OCI-LY7 (cell line): ENCODE measurements around the gene AGAP2. TPM values are rescaled to one million over a fixed set of nuclear protein-coding genes. Genes with fewer than 3 reads are reported as not detected.
A peak's percentile ranks its signal among the peaks of the same experiment; 100 is the strongest.

Experiments used
- BruUV-seq: library from RNA; stranded (reverse); fragments of 400-500 nt; replicated peaks from 2 replicates; lab custom pipeline; 2021; lab: Mats Ljungman, UMichigan
- CTCF ChIA-PET: fragments of 300-600 bp; sonication (Branson Sonifier 250); formaldehyde crosslinking; loops from one replicate; lab custom pipeline; 2022; ENCODE audit warnings: antibody characterized with exemption; ENCODE audit not compliant: unreplicated experiment; lab: Charles Lee
- POLR2A ChIA-PET: fragments of 300-600 bp; sonication (Branson Sonifier 250); formaldehyde crosslinking; loops from one replicate; lab custom pipeline; 2022; ENCODE audit warnings: antibody characterized with exemption; lab: Charles Lee
- DNase-seq: peaks from one replicate; pipeline ENCODE4 v3.0.0-alpha.2; 2015; ENCODE audit warnings: low spot score
- H2AFZ ChIP-seq: fragments of 200-600 bp; sonication (generic), shearing (Covaris generic); 2 replicates; pipeline ENCODE4 v1.6.1; 2014; ENCODE audit warnings: mild to moderate bottlenecking, antibody characterized with exemption, low read length, moderate library complexity
- H3K27ac ChIP-seq: fragments of 200-600 bp; sonication (generic); 2 replicates; pipeline ENCODE4 v1.5.1; 2014; ENCODE audit warnings: mixed run types, low read depth, mild to moderate bottlenecking, moderate library complexity, low read length, inconsistent platforms; ENCODE audit not compliant: poor library complexity, severe bottlenecking
- H3K36me3 ChIP-seq: fragments of 200-600 bp; sonication (generic); 2 replicates; pipeline ENCODE4 v1.6.1; 2014; ENCODE audit warnings: mild to moderate bottlenecking, antibody characterized with exemption, low read length, moderate library complexity, mixed read lengths; ENCODE audit not compliant: insufficient read depth
- H3K4me1 ChIP-seq: fragments of 200-600 bp; sonication (generic); 2 replicates; pipeline ENCODE4 v1.5.1; 2014; ENCODE audit warnings: mild to moderate bottlenecking, low read length; ENCODE audit not compliant: insufficient read depth, poor library complexity, severe bottlenecking
- H3K4me2 ChIP-seq: fragments of 200-600 bp; sonication (generic); 2 replicates; pipeline ENCODE4 v1.6.1; 2014; ENCODE audit warnings: mild to moderate bottlenecking, low read length
- H3K4me3 ChIP-seq: fragments of 200-600 bp; sonication (generic); 2 replicates; pipeline ENCODE4 v1.5.1; 2014; ENCODE audit warnings: mild to moderate bottlenecking, low read depth, low read length; ENCODE audit not compliant: poor library complexity, severe bottlenecking
- H3K79me2 ChIP-seq: fragments of 200-600 bp; sonication (generic); 2 replicates; pipeline ENCODE4 v1.6.1; 2016; ENCODE audit warnings: low read depth, mild to moderate bottlenecking, low read length, moderate library complexity, mixed read lengths; ENCODE audit not compliant: insufficient read depth
- H3K9me2 ChIP-seq: fragments of 200-600 bp; sonication (generic); 2 replicates; pipeline ENCODE4 v1.6.1; 2016; ENCODE audit warnings: mild to moderate bottlenecking, low read length, mixed read lengths; ENCODE audit not compliant: insufficient read depth
- H3K9me3 ChIP-seq: fragments of 200-600 bp; sonication (generic); 2 replicates; pipeline ENCODE4 v1.6.1; 2014; ENCODE audit warnings: mild to moderate bottlenecking, mixed run types, low read length, mixed read lengths
- H4K20me1 ChIP-seq: fragments of 200-600 bp; sonication (generic); 2 replicates; pipeline ENCODE4 v1.6.1; 2014; ENCODE audit warnings: mild to moderate bottlenecking, antibody characterized with exemption, low read length, moderate library complexity, mixed read lengths; ENCODE audit not compliant: insufficient read depth
- EZH2phosphoT487 ChIP-seq: fragments of 200-600 bp; sonication (generic); IDR thresholded peaks from 2 replicates; pipeline ENCODE4 v1.6.1; 2018; ENCODE audit warnings: low read depth, borderline replicate concordance, mild to moderate bottlenecking, mixed run types, antibody characterized with exemption, low read length, moderate library complexity, mixed read lengths
- intact Hi-C: fragments of 100-400 bp; cut with micrococcal nuclease; formaldehyde crosslinking; loops from one replicate; pipeline ENCODE4 v1.10.0; 2022; ENCODE audit not compliant: unreplicated experiment
- total RNA-seq, 2 experiments: library from RNA; depleted of rRNA in 1 of 2; stranded (reverse); fragments of >200 nt in 1 of 2; shearing (Covaris generic) in 1 of 2; gene quantifications; 2 replicates each; pipeline ENCODE4 v1.2.3, GENCODE V29; 2014 to 2022
- TF ChIP-seq, protein P1 (sequence below): fragments of 200-600 bp; sonication (generic); conservative IDR thresholded peaks from 2 replicates; pipeline ENCODE4 v1.5.1; 2014; ENCODE audit warnings: mild to moderate bottlenecking, antibody characterized with exemption, low read length, moderate library complexity, mixed read lengths

AGAP2 gene
- total RNA-seq, 2 experiments from 2014 or later, result 14.8 to 26.5 TPM

DNA sequence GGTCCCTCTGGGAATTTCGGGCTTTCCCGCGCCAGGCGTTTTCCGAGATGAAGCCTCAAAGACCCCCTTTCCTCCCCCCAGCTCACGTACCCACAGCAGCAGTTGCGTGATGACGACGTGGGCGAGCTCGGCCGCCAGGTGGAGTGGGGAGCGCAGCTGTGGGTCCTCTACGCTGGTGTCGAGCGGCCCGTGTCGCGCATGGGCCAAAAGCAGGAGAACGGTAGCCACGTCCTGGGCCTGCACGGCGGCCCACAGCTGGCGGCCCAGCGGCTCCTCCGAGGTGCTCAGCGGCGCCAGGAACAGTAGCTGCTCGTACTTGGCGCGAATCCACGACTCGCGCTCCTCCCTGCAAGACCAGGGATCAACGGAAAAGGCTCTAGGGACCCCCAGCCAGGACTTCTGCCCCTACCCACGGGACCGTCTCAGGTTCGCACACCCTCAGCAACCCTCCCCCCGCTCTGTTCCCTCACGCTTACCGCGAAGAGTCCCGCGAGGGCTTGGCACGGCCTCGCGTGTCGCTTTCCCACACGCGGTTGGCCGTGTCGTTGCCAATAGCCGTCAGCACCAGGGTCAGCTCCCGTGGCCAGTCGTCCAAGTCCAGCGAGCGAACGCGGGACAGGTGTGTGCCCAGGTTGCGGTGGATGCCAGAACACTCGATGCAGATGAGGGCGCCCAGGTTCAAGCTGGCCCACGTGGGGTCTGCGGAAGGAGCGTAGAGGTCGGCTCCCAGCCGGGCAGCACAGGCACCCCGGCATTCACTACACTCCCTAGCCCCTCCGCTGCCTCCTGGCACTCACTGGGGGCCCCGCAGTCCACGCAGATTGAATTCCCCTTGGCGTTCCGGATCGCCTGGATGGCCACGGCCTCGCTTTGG is 11.4 kb downstream of the AGAP2 start:
- Histone ChIP-seq H3K36me3 (peaks cover 51% of the 10 kb centered on the region), H3K27ac (no peak overlapping the region), H3K9me2 (no peaks in the 10 kb centered on the region), H3K79me2 (no peaks in the 10 kb centered on the region), H3K4me1 (peaks cover 8% of the 10 kb centered on the region), H3K4me3 (no peak overlapping the region), H3K4me2 (no peak overlapping the region), H4K20me1 (no peaks in the 10 kb centered on the region), H3K9me3 (no peaks in the 10 kb centered on the region), H2AFZ (no peak overlapping the region)
- DNase-seq, result no peak
- POLR2A ChIA-PET, result interaction anchor here (1.3 kb wide), 1 partner anchor 52 kb away, joined by 3 read pairs; no protein-coding TSS in a partner anchor
- CTCF ChIA-PET, result no interaction called here
- intact Hi-C loops, result no loop called here
- no TSS peak for BruUV-seq
- no peak for TF ChIP-seq EZH2phosphoT487
- TF ChIP-seq, protein P1, sequence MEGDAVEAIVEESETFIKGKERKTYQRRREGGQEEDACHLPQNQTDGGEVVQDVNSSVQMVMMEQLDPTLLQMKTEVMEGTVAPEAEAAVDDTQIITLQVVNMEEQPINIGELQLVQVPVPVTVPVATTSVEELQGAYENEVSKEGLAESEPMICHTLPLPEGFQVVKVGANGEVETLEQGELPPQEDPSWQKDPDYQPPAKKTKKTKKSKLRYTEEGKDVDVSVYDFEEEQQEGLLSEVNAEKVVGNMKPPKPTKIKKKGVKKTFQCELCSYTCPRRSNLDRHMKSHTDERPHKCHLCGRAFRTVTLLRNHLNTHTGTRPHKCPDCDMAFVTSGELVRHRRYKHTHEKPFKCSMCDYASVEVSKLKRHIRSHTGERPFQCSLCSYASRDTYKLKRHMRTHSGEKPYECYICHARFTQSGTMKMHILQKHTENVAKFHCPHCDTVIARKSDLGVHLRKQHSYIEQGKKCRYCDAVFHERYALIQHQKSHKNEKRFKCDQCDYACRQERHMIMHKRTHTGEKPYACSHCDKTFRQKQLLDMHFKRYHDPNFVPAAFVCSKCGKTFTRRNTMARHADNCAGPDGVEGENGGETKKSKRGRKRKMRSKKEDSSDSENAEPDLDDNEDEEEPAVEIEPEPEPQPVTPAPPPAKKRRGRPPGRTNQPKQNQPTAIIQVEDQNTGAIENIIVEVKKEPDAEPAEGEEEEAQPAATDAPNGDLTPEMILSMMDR, result no peak

DNA sequence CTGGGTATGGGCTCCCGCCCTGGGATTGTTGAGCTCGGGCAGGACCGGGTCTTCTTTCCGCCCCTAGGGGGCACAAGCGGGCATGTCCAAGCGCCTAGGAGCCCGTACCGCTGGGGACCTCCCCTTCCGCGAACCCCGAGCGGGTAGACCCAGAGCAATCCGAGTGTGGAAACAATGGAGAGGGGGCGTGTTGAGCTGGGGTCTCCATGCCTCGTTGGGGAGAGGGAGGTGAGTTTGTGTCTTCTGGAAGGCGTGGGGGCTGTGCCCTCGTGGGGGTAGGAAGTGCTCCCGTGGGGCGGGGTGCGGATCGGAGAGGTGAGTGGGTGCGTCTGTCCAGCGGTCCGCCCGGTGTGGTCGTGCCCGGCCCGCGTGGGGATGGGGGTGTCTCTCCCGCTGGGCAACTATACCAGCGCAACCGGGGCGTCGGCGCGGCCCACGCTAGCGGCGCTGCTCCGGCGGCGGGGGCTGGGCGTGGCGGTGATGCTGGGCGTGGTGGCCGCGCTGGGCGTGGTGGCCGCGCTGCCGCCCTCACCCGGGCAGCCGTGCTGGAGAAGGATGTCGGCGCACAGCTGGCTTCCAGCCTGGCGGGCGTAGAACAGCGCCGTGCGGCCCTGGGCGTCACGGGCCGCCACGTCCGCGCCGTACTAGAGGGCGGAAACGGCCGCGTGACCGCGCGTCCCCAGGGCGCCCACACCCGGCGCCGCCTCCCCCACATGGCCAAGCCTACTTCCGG is 12.2 kb downstream of the AGAP2 start:
- Histone ChIP-seq H4K20me1 (no peaks in the 10 kb centered on the region), H3K27ac (no peak overlapping the region), H3K36me3 (peaks cover 45% of the 10 kb centered on the region), H3K9me3 (no peaks in the 10 kb centered on the region), H3K79me2 (no peaks in the 10 kb centered on the region), H3K9me2 (no peaks in the 10 kb centered on the region), H3K4me1 (peaks cover 8% of the 10 kb centered on the region), H3K4me3 (no peak overlapping the region), H3K4me2 (no peak overlapping the region), H2AFZ (no peak overlapping the region)
- DNase-seq, result no peak
- BruUV-seq, result no TSS peak
- ChIA-PET POLR2A (interaction anchor here (1.3 kb wide), 1 partner anchor 53 kb away, joined by 3 read pairs; no protein-coding TSS in a partner anchor), CTCF (no interaction called here)
- TF ChIP-seq, protein P1, result peak; percentile 57
- no peak for TF ChIP-seq EZH2phosphoT487
- intact Hi-C loops, result no loop called here

DNA sequence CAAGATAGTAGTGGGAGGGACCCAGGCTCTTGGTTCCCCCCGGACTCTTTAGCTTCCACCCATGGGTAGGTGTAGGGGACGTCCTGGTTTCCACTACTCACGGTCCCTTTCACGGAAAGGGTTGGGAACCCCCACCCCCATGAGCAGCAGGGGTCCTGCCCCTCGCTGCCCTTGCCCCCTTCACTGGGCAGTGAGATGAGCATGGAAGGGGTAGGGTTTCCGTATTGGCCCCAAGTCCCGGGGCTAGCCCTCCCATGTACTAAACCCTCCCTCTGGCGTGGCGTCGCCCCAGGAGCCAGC is 12.7 kb downstream of the AGAP2 start:
- H3K4me1 ChIP-seq, result peaks cover 8% of the 10 kb centered on the region
- peaks cover 45% of the 10 kb centered on the region for H3K36me3 ChIP-seq
- CTCF ChIA-PET, result no interaction called here
- no peak overlapping the region for H2AFZ ChIP-seq
- H3K79me2 ChIP-seq, result no peaks in the 10 kb centered on the region
- intact Hi-C loops, result no loop called here
- H4K20me1 ChIP-seq, result no peaks in the 10 kb centered on the region
- no peak overlapping the region for H3K27ac ChIP-seq
- H3K9me2 ChIP-seq, result no peaks in the 10 kb centered on the region
- POLR2A ChIA-PET, result no interaction called here
- no TSS peak for BruUV-seq
- no peak overlapping the region for H3K4me3 ChIP-seq
- no peak overlapping the region for H3K4me2 ChIP-seq
- no peaks in the 10 kb centered on the region for H3K9me3 ChIP-seq
- TF ChIP-seq, protein P1, result no peak
- TF ChIP-seq EZH2phosphoT487, result no peak
- no peak for DNase-seq
